Stomach (tissue), 19 donors: ENCODE measurements around the gene ZMIZ1. TPM values are rescaled to one million over a fixed set of nuclear protein-coding genes. Genes with fewer than 3 reads are reported as not detected.

Source experiments
- DNase-seq, 2 donors: peaks; one replicate each; pipeline versions ENCODE4 v3.0.0 to v3.0.0-alpha.2; 2013 to 2019
- H3K27ac ChIP-seq, 5 donors: fragments of 200-600 bp in 4 of 5; sonication (generic) in 4 of 5; one replicate each; pipeline ENCODE4 v1.5.1; 2013 to 2019; ENCODE audit warnings: mild to moderate bottlenecking in 1 of 5, moderate library complexity in 1 of 5
- H3K27me3 ChIP-seq, 3 donors: fragments of 200-600 bp; sonication (generic); one replicate each; pipeline ENCODE4 v1.5.1; 2017 to 2019; ENCODE audit warnings: mixed run types in 1 of 3
- H3K36me3 ChIP-seq, 4 donors: fragments of 200-600 bp; sonication (generic); 1 replicate in 3 of 4; 2 replicates in 1 of 4; pipeline ENCODE4 v1.5.1; 2016 to 2019
- H3K4me1 ChIP-seq, 4 donors: fragments of 200-600 bp; sonication (generic); one replicate each; pipeline ENCODE4 v1.5.1; 2016 to 2019
- H3K4me3 ChIP-seq, 4 donors: fragments of 200-600 bp; sonication (generic) in 3 of 4; one replicate each; pipeline ENCODE4 v1.5.1; 2016 to 2019; ENCODE audit warnings: mild to moderate bottlenecking in 1 of 4
- H3K9me3 ChIP-seq, 4 donors: fragments of 200-600 bp; sonication (generic); one replicate each; pipeline ENCODE4 v1.5.1; 2016 to 2019
- EP300 ChIP-seq: sonication (generic); formaldehyde crosslinking; IDR thresholded peaks from one replicate; pipeline ENCODE4 v1.6.1; 2017; ENCODE audit warnings: antibody characterized with exemption
- POLR2A ChIP-seq, 4 donors: fragments of 450-650 bp; IDR thresholded peaks; one replicate each; pipeline ENCODE4 v1.6.1; 2016; ENCODE audit warnings: antibody characterized with exemption in 4 of 4, control low read depth in 2 of 4, mild to moderate bottlenecking in 1 of 4, moderate library complexity in 1 of 4
- POLR2AphosphoS5 ChIP-seq, 3 donors: sonication (generic); formaldehyde crosslinking; IDR thresholded peaks; one replicate each; pipeline ENCODE4 v1.6.1; 2016; ENCODE audit warnings: antibody characterized with exemption in 3 of 3
- WGBS, 5 donors: extraction: QIAGEN DNeasy Blood & Tissue Kit in 3 of 5; methylation state at CpG; one replicate each; pipeline versions ENCODE4 v1.1.5 to v1.1.7; 2013 to 2018; 5-methylcytosine and 5-hydroxymethylcytosine counted together
- intact Hi-C: fragments of 100-400 bp; cut with DNase I; formaldehyde crosslinking; loops from one replicate; pipeline ENCODE4 v1.15.1; 2023; ENCODE audit warnings: low total_unique reads
- long read RNA-seq, 10 donors: transcript quantifications; one replicate each; lab custom pipeline, GENCODE V29; 2026
- polyA plus RNA-seq, 3 donors: library from polyadenylated mRNA; stranded (reverse); fragments of 200-250 nt; gene quantifications; one replicate each; pipeline ENCODE4 v1.2.3, GENCODE V29; 2013
- total RNA-seq, 5 donors: library from RNA; depleted of rRNA; stranded (reverse); fragments of >200 nt; gene quantifications; one replicate each; pipeline versions ENCODE4 v1.1.0 to v1.2.3, GENCODE V29; 2014 to 2016
- TF ChIP-seq, protein P1 (sequence below), 7 experiments: fragments of 450-650 bp in 4 of 7; fragments of 200-600 bp in 3 of 7; sonication (generic) in 3 of 7; IDR thresholded peaks; one replicate each; pipeline ENCODE4 v1.5.1; 2016 to 2019; ENCODE audit warnings: antibody characterized with exemption in 7 of 7, control low read depth in 2 of 7, mild to moderate bottlenecking in 1 of 7
- donor health status: healthy with polysubstance abuse.
- donor health status: Bipolar disorder and iron deficiency.
- donor health status: healthy.

ZMIZ1 gene
- total RNA-seq (100 to 1,000 TPM in 1 of 5 donors, 10 to 100 TPM in 4; 25.9 to 103 (median 67.7) TPM), polyA plus RNA-seq (10 to 100 TPM; 17.7 to 20.2 (median 18.2) TPM)
- long read RNA-seq, donor 1: 0 reads
- long read RNA-seq, donor 2, full-length matches to known transcripts: 4 of 10 reads
- long read RNA-seq, donor 2, partial matches to known transcripts: 6 of 10 reads
- long read RNA-seq, donor 2, other reads (novel, unspliced or antisense): 0 of 10 reads
- long read RNA-seq, donor 3, partial matches to known transcripts: 5 of 5 reads
- long read RNA-seq, donor 3, other reads (novel, unspliced or antisense): 0 of 5 reads
- long read RNA-seq, donor 4, partial matches to known transcripts: 6 of 6 reads
- long read RNA-seq, donor 4, other reads (novel, unspliced or antisense): 0 of 6 reads
- long read RNA-seq, donor 5, partial matches to known transcripts: 6 of 7 reads
- long read RNA-seq, donor 5, other reads (novel, unspliced or antisense): 0 of 7 reads
- long read RNA-seq, donor 6, partial matches to known transcripts: 5 of 6 reads
- long read RNA-seq, donor 6, other reads (novel, unspliced or antisense): 0 of 6 reads
- long read RNA-seq, donor 7, partial matches to known transcripts: 46 of 46 reads
- long read RNA-seq, donor 7, other reads (novel, unspliced or antisense): 0 of 46 reads
- long read RNA-seq, donor 8: 0 reads
- long read RNA-seq, donor 9, partial matches to known transcripts: 0 of 1 reads
- long read RNA-seq, donor 9, other reads (novel, unspliced or antisense): 0 of 1 reads
- long read RNA-seq, donor 10: 0 reads

- TF ChIP-seq EP300 (no peak), POLR2AphosphoS5 (IDR thresholded peaks at IDR 0.05) (peak; percentile 80 to 90 (median 86)), POLR2A (IDR thresholded peaks at IDR 0.05) (no peak)
- TF ChIP-seq, protein P1, sequence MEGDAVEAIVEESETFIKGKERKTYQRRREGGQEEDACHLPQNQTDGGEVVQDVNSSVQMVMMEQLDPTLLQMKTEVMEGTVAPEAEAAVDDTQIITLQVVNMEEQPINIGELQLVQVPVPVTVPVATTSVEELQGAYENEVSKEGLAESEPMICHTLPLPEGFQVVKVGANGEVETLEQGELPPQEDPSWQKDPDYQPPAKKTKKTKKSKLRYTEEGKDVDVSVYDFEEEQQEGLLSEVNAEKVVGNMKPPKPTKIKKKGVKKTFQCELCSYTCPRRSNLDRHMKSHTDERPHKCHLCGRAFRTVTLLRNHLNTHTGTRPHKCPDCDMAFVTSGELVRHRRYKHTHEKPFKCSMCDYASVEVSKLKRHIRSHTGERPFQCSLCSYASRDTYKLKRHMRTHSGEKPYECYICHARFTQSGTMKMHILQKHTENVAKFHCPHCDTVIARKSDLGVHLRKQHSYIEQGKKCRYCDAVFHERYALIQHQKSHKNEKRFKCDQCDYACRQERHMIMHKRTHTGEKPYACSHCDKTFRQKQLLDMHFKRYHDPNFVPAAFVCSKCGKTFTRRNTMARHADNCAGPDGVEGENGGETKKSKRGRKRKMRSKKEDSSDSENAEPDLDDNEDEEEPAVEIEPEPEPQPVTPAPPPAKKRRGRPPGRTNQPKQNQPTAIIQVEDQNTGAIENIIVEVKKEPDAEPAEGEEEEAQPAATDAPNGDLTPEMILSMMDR (IDR thresholded peaks at IDR 0.05): peak in 2 of 7 experiments; percentile 4 to 29
- no peaks in the 10 kb centered on the region for H3K36me3 ChIP-seq
- H3K9me3 ChIP-seq: no peaks in the 10 kb centered on the region
- DNase-seq: peak; percentile 92 to 96
- intact Hi-C loops: no loop called here
- no peaks in the 10 kb centered on the region for H3K27me3 ChIP-seq
- 0% methylated on average over 39 to 92 of the region's 92 CpGs for WGBS, 5 donors
- H3K27ac ChIP-seq: peak within 1 kb of the TSS; percentile 95 to 99 (median 98)
- peak within 1 kb of the TSS; percentile 80 to 93 (median 90) for H3K4me3 ChIP-seq
- peaks cover 46 to 71% (median 62%) of the 10 kb centered on the region in 4 donors for H3K4me1 ChIP-seq
Measured at GRCh38 chr10:79068562-79069324, at the start of gene ZMIZ1. Gene ZMIZ1 (plus strand): TSS chr10:79068966. CDS start chr10:79201633, 132,667 bp downstream.

DNA sequence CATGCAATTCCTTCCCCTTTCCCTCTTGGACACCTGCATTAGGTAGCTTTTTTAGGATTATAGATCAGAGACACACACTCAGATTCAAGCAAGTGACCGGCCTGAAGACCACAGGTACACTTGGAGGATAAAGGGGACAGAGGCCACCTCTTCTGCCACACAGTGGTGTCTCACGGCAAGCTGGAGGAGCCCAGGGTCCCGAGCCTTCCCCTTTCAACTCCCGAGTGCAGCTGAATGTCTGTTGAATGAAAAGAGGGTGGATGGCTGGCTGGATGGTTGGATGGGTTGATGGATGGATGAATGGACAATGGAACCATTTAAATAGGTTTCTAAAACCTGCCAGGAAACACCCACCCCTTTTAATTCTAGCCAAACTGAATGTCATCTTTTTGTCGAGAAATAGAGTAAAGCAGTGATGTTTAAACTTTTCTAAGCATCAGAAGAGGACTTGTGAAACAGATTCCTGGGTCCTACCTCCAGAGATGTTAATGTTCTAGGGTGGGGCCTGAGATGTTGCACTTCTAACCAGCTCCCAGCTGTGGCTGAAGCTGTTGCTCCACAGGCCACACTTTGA is 49.2 kb upstream of the ZMIZ1 start:
- intact Hi-C loops: no loop called here
- Histone ChIP-seq H3K27me3 (no peaks in the 10 kb centered on the region), H3K9me3 (peaks cover 0 to 8% (median 2%) of the 10 kb centered on the region in 4 donors), H3K27ac (no peak overlapping the region), H3K4me3 (no peak overlapping the region), H3K36me3 (no peaks in the 10 kb centered on the region), H3K4me1 (peaks cover 0 to 24% (median 8%) of the 10 kb centered on the region in 4 donors)
- no peak for TF ChIP-seq POLR2AphosphoS5 (IDR thresholded peaks at IDR 0.05)
- TF ChIP-seq, protein P1 (IDR thresholded peaks at IDR 0.05): no peak
- TF ChIP-seq EP300: no peak
- no peak for TF ChIP-seq POLR2A (IDR thresholded peaks at IDR 0.05)
- whole genome bisulfite sequencing, 5 donors: 87 to 98% (median 92%) methylated on average over 5 of the region's 5 CpGs
- DNase-seq: no peak

DNA sequence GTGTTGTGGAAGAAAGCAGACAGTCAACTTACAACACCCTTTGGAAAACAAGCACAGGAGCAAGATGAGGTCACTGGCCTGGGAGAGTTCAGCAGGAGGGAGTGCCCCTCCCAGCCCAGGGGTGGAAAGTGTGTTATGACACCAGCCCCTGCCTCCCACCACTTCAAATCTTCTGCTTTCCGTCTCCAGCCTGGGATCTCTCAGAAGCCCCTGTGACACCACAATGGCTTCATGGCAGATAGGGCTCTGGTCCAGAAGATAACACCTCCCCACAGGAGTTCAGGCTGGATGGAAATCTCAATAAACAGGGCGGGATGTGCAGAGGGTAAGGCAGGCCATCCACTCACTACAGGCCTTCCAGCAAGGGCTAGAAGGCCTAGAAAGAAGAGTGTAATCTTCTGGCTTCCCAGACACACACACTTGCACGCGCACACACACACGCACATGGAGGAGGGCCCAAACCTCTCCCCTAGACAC is 48.7 kb upstream of the ZMIZ1 start:
- Histone ChIP-seq H3K4me1 (peaks cover under 1 to 29% (median 12%) of the 10 kb centered on the region in 4 donors), H3K4me3 (no peak overlapping the region), H3K27ac (no peak overlapping the region), H3K27me3 (no peaks in the 10 kb centered on the region), H3K36me3 (no peaks in the 10 kb centered on the region), H3K9me3 (peaks cover 0 to 8% (median 2%) of the 10 kb centered on the region in 4 donors)
- DNase-seq: peak; percentile 34 to 67
- TF ChIP-seq EP300 (no peak), POLR2A (IDR thresholded peaks at IDR 0.05) (no peak), POLR2AphosphoS5 (IDR thresholded peaks at IDR 0.05) (peak in 1 of 3 donors; percentile 29)
- TF ChIP-seq, protein P1 (IDR thresholded peaks at IDR 0.05): no peak
- intact Hi-C loops: no loop called here
- whole genome bisulfite sequencing, 5 donors: 78 to 93% (median 85%) methylated on average over 5 of the region's 5 CpGs
